Spleen (tissue), 11 donors: Measurements from ENCODE around the gene FAM171A2. TPM values are rescaled to one million over a fixed set of nuclear protein-coding genes. Genes with fewer than 3 reads are reported as not detected.

Source experiments
- DNase-seq: peaks from one replicate; pipeline ENCODE4 v3.0.0-alpha.2; 2020
- H3K27ac ChIP-seq, 8 donors: fragments of 200-600 bp; sonication (generic) in 7 of 8; 1 replicate in 4 of 8; 2 replicates in 4 of 8; pipeline versions ENCODE4 v1.5.0 to v1.8.0; 2016 to 2021; ENCODE audit warnings: inconsistent platforms in 4 of 8, mild to moderate bottlenecking in 4 of 8, moderate library complexity in 1 of 8
- H3K27me3 ChIP-seq, 7 donors: fragments of 200-600 bp; sonication (generic) in 6 of 7; replicated peaks in 1 of 7; 1 replicate in 4 of 7; 2 replicates in 3 of 7; pipeline versions ENCODE4 v1.5.0 to v1.8.0; 2016 to 2021; ENCODE audit warnings: inconsistent platforms in 3 of 7, mild to moderate bottlenecking in 1 of 7
- H3K36me3 ChIP-seq, 6 donors: fragments of 200-600 bp; sonication (generic) in 5 of 6; 1 replicate in 4 of 6; 2 replicates in 2 of 6; pipeline versions ENCODE4 v1.5.0 to v1.8.0; 2016 to 2021; ENCODE audit warnings: inconsistent platforms in 2 of 6
- H3K4me1 ChIP-seq, 6 donors: fragments of 200-600 bp; sonication (generic) in 5 of 6; 1 replicate in 3 of 6; 2 replicates in 3 of 6; pipeline versions ENCODE4 v1.5.0 to v1.8.0; 2016 to 2021; ENCODE audit warnings: inconsistent platforms in 3 of 6
- H3K4me3 ChIP-seq, 8 donors: fragments of 200-600 bp; sonication (generic) in 7 of 8; 1 replicate in 4 of 8; 2 replicates in 4 of 8; pipeline versions ENCODE4 v1.5.0 to v1.8.0; 2016 to 2021; ENCODE audit warnings: inconsistent platforms in 4 of 8, mild to moderate bottlenecking in 4 of 8, moderate library complexity in 2 of 8
- H3K9me3 ChIP-seq, 8 donors: fragments of 200-600 bp; sonication (generic) in 7 of 8; 1 replicate in 4 of 8; 2 replicates in 4 of 8; pipeline versions ENCODE4 v1.5.0 to v1.8.0; 2016 to 2021; ENCODE audit warnings: inconsistent platforms in 4 of 8
- POLR2A ChIP-seq, 3 donors: fragments of 450-650 bp; IDR thresholded peaks; one replicate each; pipeline ENCODE4 v1.5.1; 2017; ENCODE audit warnings: antibody characterized with exemption in 3 of 3, mild to moderate bottlenecking in 1 of 3
- POLR2AphosphoS5 ChIP-seq, 3 donors: sonication (generic); formaldehyde crosslinking; IDR thresholded peaks; one replicate each; pipeline ENCODE4 v1.5.1; 2017; ENCODE audit warnings: antibody characterized with exemption in 3 of 3
- WGBS, 5 donors: extraction: QIAGEN DNeasy Blood & Tissue Kit in 3 of 5; methylation state at CpG; one replicate each; pipeline versions ENCODE4 v1.1.5 to v1.1.7; 2013 to 2018; 5-methylcytosine and 5-hydroxymethylcytosine counted together
- intact Hi-C: fragments of 100-400 bp; cut with DNase I; formaldehyde crosslinking; loops from one replicate; pipeline ENCODE4 v1.15.0; 2023; ENCODE audit warnings: low total_unique reads
- polyA plus RNA-seq, 3 donors: library from polyadenylated mRNA; stranded (reverse); fragments of 200-250 nt; gene quantifications; one replicate each; pipeline ENCODE4 v1.2.1, GENCODE V29; 2013
- total RNA-seq, 7 donors: library from RNA; depleted of rRNA in 3 of 7; stranded (reverse); fragments of >200 nt in 3 of 7; fragmentation: NEBNext Ultra II Directional in 4 of 7; extraction: Animal tissue kit (Norgen Biotek cat#: 25700) in 4 of 7; gene quantifications; one replicate each; pipeline versions ENCODE4 v1.1.0 to v1.2.1, GENCODE V29; 2016 to 2021
- TF ChIP-seq, protein P1 (sequence below), 11 experiments: fragments of 200-600 bp in 7 of 11; fragments of 450-650 bp in 4 of 11; sonication (generic) in 4 of 11; IDR thresholded peaks in 8 of 11; conservative IDR thresholded peaks in 3 of 11; 1 replicate in 7 of 11; 2 replicates in 4 of 11; pipeline versions ENCODE4 v1.4.0 to v1.8.0; 2016 to 2021; ENCODE audit warnings: antibody characterized with exemption in 11 of 11, inconsistent platforms in 4 of 11, mild to moderate bottlenecking in 1 of 11
- donor health status: healthy with polysubstance abuse.
- donor health status: DM: no; HTN: no; CAD: no; lungs with moderate emphysema.
- donor health status: DM: no; HTN: no; CAD: no.
- donor health status: Bipolar disorder and iron deficiency.
- donor health status: healthy.
- donor health status: DM: no; HTN: no; CAD: no.
- donor health status: DM: yes; HTN: yes; CAD: no.

FAM171A2 gene
- total and polyA plus RNA-seq, 10 donors, result 0.11 to 2.5 (median 0.67) TPM

DNA sequence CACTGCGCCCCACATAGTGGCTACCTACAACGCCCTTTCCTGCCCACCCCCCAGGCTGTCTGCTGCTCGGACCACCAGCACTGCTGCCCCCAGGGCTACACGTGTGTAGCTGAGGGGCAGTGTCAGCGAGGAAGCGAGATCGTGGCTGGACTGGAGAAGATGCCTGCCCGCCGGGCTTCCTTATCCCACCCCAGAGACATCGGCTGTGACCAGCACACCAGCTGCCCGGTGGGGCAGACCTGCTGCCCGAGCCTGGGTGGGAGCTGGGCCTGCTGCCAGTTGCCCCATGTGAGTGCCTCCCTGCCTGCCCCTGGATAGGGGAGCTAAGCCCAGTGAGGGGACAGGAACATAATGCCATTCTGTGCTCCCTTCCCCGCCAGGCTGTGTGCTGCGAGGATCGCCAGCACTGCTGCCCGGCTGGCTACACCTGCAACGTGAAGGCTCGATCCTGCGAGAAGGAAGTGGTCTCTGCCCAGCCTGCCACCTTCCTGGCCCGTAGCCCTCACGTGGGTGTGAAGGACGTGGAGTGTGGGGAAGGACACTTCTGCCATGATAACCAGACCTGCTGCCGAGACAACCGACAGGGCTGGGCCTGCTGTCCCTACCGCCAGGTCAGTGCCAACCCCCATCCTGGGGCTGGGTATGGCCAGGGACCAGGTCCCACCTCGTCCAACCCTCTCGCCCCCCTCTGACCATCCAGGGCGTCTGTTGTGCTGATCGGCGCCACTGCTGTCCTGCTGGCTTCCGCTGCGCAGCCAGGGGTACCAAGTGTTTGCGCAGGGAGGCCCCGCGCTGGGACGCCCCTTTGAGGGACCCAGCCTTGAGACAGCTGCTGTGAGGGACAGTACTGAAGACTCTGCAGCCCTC, 11.5 kb downstream of the FAM171A2 start:
- 81 to 89% (median 85%) methylated on average over 5 to 36 of the region's 36 CpGs for WGBS, 5 donors
- intact Hi-C loops, result no loop called here
- Histone ChIP-seq H3K4me1 (peaks cover 16 to 67% (median 50%) of the 10 kb centered on the region in 6 donors), H3K27me3 (peaks cover 0 to 7% (median 0%) of the 10 kb centered on the region in 7 donors), H3K27ac (no peak overlapping the region), H3K4me3 (no peak overlapping the region), H3K36me3 (peaks cover 0 to 54% (median 44%) of the 10 kb centered on the region in 6 donors), H3K9me3 (no peaks in the 10 kb centered on the region)
- TF ChIP-seq POLR2A (IDR thresholded peaks at IDR 0.05) (no peak), POLR2AphosphoS5 (IDR thresholded peaks at IDR 0.05) (peak in 1 of 3 donors; percentile 56)
- TF ChIP-seq, protein P1, sequence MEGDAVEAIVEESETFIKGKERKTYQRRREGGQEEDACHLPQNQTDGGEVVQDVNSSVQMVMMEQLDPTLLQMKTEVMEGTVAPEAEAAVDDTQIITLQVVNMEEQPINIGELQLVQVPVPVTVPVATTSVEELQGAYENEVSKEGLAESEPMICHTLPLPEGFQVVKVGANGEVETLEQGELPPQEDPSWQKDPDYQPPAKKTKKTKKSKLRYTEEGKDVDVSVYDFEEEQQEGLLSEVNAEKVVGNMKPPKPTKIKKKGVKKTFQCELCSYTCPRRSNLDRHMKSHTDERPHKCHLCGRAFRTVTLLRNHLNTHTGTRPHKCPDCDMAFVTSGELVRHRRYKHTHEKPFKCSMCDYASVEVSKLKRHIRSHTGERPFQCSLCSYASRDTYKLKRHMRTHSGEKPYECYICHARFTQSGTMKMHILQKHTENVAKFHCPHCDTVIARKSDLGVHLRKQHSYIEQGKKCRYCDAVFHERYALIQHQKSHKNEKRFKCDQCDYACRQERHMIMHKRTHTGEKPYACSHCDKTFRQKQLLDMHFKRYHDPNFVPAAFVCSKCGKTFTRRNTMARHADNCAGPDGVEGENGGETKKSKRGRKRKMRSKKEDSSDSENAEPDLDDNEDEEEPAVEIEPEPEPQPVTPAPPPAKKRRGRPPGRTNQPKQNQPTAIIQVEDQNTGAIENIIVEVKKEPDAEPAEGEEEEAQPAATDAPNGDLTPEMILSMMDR (IDR thresholded peaks at IDR 0.05 in 8 of 11, conservative IDR thresholded peaks at IDR 0.05 in 3 of 11), result no peak
- DNase-seq, result no peak

DNA sequence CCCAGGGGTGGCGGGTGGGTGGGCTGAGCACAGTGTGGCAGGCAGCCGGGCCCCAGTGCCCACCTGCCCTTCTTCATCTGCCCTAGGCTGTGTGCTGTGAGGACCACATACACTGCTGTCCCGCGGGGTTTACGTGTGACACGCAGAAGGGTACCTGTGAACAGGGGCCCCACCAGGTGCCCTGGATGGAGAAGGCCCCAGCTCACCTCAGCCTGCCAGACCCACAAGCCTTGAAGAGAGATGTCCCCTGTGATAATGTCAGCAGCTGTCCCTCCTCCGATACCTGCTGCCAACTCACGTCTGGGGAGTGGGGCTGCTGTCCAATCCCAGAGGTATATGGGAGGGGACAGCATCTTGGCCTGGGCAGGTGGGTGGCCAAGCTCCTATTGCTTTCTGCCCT, 12.2 kb downstream of the FAM171A2 start:
- TF ChIP-seq POLR2A (IDR thresholded peaks at IDR 0.05), result no peak
- no peak for TF ChIP-seq POLR2AphosphoS5 (IDR thresholded peaks at IDR 0.05)
- DNase-seq, result no peak
- Histone ChIP-seq H3K27ac (no peak overlapping the region), H3K4me1 (peaks cover 22 to 74% (median 57%) of the 10 kb centered on the region in 6 donors), H3K27me3 (peaks cover 0 to 7% (median 0%) of the 10 kb centered on the region in 7 donors), H3K36me3 (peaks cover 0 to 54% (median 44%) of the 10 kb centered on the region in 6 donors), H3K4me3 (no peak overlapping the region), H3K9me3 (no peaks in the 10 kb centered on the region)
- 92 to 97% (median 93%) methylated on average over 3 to 8 of the region's 8 CpGs for WGBS, 5 donors
- intact Hi-C loops, result no loop called here

DNA sequence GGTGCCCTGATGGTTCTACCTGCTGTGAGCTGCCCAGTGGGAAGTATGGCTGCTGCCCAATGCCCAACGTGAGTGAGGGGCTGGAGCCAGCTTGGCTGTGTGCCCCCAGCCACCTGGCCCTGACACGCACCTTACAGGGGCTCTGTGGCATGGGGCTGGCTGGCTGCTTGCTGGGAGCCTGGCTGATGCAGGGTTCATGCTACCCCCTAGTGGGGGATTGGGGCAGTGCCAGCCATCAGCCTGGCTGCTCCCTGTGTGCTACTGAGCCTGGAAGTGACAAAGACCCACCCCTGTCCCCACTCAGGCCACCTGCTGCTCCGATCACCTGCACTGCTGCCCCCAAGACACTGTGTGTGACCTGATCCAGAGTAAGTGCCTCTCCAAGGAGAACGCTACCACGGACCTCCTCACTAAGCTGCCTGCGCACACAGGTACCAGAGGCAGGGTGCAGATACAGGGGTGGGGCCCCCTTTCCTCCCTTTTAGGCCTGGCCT, 12.9 kb downstream of the FAM171A2 start:
- TF ChIP-seq POLR2A (IDR thresholded peaks at IDR 0.05), result no peak
- TF ChIP-seq, protein P1 (IDR thresholded peaks at IDR 0.05 in 8 of 11, conservative IDR thresholded peaks at IDR 0.05 in 3 of 11), result peak; percentile 73 to 97 (median 90)
- TF ChIP-seq POLR2AphosphoS5 (IDR thresholded peaks at IDR 0.05), result peak; percentile 25 to 65 (median 56)
- DNase-seq, result peak; percentile 92
- intact Hi-C loops, result no loop called here
- no peaks in the 10 kb centered on the region for H3K9me3 ChIP-seq
- H3K27ac ChIP-seq, result peak overlapping the region in 2 of 8 donors; percentile 0 to 24
- 63 to 79% (median 64%) methylated on average over 4 to 6 of the region's 6 CpGs for WGBS, 5 donors
- peaks cover 0 to 54% (median 44%) of the 10 kb centered on the region in 6 donors for H3K36me3 ChIP-seq
- peaks cover 0 to 7% (median 0%) of the 10 kb centered on the region in 7 donors for H3K27me3 ChIP-seq
- peaks cover 28 to 81% (median 64%) of the 10 kb centered on the region in 6 donors for H3K4me1 ChIP-seq
- no peak overlapping the region for H3K4me3 ChIP-seq

DNA sequence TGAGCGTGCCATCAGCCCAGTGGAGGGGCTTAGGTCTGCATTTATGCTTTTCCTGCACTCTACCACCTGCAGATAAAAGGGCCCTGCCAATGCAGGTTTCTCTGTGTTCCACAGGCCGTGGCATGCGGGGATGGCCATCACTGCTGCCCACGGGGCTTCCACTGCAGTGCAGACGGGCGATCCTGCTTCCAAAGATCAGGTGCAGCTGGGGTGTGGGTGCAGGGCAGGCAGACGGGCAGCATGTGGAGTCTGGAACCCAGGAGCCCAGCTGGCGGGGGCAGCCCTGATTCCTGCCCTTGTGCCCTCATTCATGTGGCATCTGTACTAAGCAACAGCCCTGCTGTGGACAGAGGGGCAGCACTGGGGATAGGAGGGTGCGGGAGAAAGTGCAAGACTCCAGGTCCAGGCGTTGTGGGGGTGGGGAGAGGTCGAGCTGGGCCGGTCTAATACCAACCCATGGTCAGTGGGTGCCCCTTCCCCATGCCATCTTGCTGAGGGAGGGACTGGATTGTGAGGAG, 14.0 kb downstream of the FAM171A2 start:
- TF ChIP-seq, protein P1 (IDR thresholded peaks at IDR 0.05 in 8 of 11, conservative IDR thresholded peaks at IDR 0.05 in 3 of 11), result no peak
- TF ChIP-seq POLR2AphosphoS5 (IDR thresholded peaks at IDR 0.05), result peak in 1 of 3 donors; percentile 13
- 88 to 93% (median 90%) methylated on average over 10 to 12 of the region's 12 CpGs for WGBS, 5 donors
- Histone ChIP-seq H3K4me1 (peaks cover 31 to 88% (median 69%) of the 10 kb centered on the region in 6 donors), H3K4me3 (no peak overlapping the region), H3K9me3 (no peaks in the 10 kb centered on the region), H3K36me3 (peaks cover 0 to 54% (median 44%) of the 10 kb centered on the region in 6 donors), H3K27me3 (peaks cover 0 to 5% (median 0%) of the 10 kb centered on the region in 7 donors), H3K27ac (peak overlapping the region in 3 of 8 donors; percentile 96 to 97 (median 97))
- intact Hi-C loops, result no loop called here
- DNase-seq, result no peak
